GM21786 (cell line): ENCODE measurements around the gene SPRY1.

ENCODE experiments used
- ATAC-seq: cut with Tn5 transposase; IDR thresholded peaks from one replicate; pipeline ENCODE4 v1.9.1; 2021; ENCODE audit not compliant: unreplicated experiment

The SPRY1 gene

DNA sequence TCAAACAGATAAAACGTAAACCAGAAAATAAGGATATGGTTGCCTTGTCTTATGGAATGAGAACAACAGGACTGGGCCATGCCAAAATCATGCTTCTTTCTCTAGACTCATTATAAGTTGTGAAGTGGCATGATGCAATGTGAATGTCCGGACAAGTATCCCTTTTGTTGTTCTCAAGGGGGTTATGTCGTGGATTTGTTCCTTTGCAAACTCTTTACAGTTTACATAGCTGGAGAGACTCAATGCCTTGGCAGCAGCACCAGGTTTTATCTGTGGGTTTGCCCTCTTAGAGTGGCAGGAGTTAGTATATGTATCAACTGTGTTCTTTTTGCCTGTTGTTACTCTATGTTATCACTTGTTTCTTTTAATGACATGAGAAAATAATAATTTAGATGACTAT lies 41.4 kb downstream of the SPRY1 start:
- no peak for ATAC-seq

DNA sequence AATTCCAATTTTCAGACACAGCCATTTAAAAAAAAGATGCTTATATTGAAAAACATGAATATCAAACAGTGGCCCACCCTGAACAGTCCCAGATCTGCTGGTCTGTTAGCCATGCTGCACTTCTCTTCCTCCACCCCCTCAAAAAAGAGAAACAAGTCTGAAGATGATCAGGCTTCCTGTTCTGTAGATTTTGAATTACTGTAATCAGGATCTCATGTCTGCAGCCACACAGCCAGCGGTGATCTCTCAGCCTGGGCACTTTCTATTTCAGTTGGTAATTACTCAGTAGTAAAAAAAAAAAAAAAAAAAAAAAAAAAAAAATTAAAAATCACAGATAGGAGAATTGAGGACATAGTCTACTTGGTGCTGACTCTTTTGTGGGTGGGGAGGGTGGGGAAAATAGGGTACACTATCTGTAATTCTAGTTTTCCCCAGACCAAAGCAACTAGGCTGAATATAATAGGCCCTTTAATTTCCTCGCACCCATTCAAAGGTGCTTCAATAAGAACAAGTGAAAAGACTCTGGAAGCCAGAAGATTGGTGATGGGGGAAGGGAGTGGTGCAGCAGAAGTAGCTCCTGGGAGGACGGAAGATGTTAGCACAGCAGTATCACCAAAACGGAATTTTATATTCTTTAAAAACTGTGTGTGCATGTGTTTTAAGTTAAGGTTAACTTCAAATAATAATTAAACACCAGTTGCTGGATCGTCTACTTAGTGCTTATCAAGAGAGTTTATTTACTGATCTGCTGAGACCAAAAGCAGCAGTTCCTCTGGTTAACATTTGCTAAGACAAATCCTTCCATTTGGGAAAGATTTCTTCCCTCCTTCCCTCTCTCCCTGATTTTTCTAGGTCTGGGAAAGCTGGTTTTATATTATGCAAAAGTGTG lies 47.0 kb downstream of the SPRY1 start:
- ATAC-seq: peak; percentile 79

DNA sequence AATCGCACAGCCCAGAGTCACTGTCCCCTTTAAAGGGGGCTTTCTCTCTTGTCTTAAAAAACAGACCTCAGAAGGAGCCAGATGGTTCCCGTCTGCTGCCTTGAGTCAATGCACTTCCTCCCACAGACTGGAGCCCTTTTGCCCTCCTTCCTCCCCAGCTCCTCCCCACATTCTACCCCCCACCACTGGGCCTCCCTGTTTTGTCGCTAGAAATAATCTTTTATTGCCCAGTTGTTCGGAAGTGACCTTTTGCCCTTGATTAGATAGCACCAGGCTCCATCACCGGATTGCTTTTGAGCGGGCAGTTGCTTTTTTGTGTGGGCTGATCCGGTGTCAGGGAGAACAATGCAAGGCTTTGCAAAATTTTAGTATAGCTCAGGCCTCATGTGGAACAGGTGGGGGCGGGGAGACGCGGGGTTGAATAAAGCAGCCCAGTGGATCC lies 47.7 kb downstream of the SPRY1 start:
- peak; percentile 79 for ATAC-seq

DNA sequence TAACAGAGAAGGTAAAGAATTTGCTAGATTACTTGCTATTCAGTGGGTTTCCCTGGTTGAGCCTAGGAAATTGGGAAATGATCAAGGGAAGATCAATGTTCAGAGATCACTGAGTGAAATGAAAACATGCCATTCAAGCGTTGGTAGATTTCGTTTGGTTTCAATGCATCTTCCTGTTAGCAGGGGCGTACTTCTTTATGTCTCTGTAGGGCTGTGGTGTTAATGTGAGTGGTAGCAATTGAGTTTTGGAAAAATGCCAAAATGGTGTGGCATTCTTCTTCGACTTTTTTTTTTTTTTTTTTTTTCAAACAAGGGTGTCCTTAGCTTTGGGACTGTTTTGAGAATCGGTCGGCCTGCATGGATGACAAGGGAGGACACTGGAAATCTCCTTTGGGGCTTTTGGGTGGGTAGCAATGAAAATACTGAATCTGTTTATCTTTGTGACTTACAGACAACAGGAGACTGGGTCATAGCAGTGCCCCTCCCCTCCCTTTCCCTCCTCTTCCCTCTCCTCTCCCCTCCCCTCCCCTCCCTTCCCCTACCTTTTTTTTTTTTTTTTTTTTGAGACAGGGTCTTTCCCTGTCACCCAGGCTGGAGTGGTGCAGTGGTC lies 50.4 kb downstream of the SPRY1 start:
- ATAC-seq: no peak

DNA sequence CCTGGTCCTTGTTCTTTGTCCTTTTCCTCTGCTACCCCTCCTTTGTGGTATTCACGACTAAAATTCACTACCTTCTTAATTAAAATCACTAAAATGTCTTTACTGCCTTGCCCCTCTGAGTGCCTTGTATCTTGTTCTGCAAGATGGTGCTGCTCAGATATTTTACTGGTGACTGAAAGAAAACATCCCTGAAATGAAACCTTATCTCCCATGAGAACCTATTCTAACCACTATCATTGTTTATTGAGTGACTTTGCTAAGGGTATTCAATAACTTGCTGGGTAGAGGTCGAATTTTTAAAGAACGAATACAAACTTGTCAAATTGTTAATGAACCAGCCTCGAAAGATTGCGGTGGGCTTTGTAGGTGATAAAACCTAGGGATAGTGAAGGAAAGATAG lies 52.8 kb downstream of the SPRY1 start:
- peak; percentile 2 for ATAC-seq

DNA sequence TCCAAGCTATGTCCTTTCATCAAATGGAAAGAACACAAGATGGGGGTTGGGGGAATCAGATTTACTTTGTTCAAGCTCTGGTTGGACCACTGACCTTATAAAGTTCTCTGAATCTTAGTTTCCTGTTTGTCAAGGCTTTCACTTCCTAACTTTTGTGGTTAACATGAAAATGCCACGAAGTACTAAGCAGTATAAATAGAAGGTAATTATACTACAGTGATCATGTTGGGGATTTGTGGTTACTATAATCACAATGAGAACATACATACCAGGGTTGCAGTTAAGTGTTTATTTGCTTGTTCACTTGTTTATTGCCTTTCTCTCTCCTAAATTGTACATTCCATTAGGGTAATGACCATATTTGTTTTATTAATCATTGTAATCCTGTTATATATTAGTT lies 53.2 kb downstream of the SPRY1 start:
- peak; percentile 93 for ATAC-seq

DNA sequence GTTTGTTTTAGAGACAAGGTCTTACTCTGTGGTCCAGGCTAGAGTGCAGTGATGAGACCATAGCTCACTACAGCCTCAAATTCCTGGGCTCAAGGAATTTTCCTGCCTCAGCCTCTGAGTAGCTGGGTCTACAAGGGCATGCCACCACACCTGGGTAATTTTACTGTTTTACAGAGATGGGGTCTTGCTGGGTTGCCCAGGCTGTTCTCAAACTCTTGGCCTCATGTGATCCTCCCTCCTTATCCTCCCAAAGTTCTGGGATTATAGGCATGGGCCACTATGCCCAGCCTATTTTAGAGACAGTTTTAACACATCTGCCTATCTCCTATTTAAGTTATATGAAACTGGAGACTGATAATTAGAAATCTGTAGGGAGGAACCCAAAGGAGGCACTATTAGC lies 53.8 kb downstream of the SPRY1 start:
- no peak for ATAC-seq

DNA sequence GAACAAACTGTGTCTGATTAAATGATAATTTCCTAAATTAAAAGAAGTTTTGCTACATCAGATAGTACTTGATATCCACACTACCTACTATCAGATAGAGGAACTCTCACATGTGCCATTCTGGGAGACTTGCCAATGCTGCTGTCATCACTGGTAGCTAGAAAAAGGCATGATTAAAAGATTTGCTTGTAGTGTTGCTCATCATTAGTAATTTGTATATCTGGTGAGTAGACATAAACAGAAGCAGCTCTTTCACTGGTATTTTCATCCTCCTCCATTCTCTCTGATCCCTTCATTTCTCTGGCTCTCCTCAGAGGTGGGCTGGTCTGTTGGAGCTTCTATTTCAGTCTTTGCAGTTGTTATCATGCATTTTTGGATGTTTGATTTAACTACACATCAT lies 56.0 kb downstream of the SPRY1 start:
- ATAC-seq: peak; percentile 35

DNA sequence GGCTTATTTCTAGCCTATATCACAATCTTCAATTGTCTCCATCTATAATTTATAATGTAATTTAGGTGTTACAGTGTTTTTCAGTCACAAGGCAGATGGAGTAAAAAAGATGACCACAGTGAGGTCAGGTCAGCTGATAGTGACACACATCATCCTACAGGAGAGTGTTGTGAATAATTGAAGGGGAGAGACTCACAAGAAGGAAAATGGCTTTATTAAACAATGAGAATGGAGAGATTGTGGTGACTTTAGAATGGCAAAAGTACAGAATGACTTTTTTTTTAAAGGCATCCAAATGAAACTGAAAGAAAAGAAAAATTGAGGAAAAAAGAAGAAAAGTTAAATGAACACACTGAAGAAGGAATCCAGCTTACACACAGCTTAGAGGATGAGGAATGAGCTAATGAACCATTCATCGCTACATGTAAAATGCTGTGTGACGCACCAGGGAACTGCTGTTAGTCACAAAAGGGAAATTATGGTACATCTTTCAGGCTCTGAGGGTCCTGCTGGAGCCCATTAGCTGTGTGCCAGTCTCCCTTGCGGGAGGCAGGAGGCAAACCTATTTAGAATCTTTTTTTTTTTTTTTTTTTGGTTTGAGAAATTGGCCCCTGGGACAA lies 56.6 kb downstream of the SPRY1 start:
- ATAC-seq: no peak
